ENCODE measurements around the gene AHI1. TPM values are rescaled to one million over a fixed set of nuclear protein-coding genes. Genes with fewer than 3 reads are reported as not detected.

Gene AHI1
- total and polyA plus RNA-seq, 4 donors = 5.2 to 51.7 (median 23.8) TPM

DNA sequence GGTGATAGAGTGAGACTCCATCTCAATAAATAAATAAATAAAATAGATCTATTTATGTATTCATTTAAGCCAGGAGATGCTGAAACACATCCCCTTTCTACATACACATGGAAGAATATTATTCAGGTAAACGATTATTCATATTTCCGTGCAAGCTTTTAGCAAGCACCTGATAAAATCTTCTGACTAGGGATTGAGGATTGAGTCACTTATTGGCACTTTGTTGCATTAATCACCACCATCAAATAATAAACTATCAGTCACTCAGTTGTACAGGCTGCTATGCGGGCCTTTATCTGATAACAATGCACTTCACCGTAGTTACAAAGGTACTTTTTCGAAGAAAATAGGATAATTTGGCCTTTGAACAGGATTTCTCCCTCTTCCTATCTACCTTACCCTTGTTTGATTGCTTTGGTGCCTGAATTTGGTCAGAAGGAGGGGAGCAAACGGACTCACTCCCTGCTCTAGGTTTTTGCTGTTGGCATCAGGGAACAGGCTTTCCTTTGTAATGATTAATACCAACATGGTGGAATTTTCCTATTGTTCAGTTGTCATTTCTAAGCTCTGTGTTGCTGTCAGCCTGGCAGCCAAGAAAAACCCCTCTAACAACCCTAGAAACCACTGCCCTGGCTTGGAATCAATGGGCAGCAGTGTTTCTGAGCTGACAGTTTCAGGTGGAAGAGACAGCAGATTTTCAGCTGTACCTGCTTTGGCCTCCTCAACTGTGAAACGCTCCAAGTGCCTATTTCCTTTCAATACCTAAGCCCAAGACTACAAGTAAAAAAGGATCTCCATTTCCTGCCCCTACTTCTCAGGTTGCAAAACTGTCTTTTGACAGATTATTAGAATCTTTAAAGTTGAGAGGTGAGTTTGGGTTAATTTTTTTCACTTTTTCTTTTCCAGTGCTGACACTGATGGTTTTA lies 253.4 kb downstream of the AHI1 start:
- no peaks in the 10 kb centered on the region for H3K36me3 ChIP-seq (ENCODE audit: control insufficient read depth in 4 of 4, insufficient read depth in 4 of 4, low read length in 4 of 4)
- ATAC-seq (ENCODE audit: insufficient read depth, low FRiP score) = no peak
- H3K9ac ChIP-seq (ENCODE audit: insufficient read depth in 1 of 2, low read length in 2 of 2) = no peak overlapping the region
- no peaks in the 10 kb centered on the region for H3K27me3 ChIP-seq (ENCODE audit: control insufficient read depth in 3 of 3, insufficient read depth in 3 of 3, low read length in 2 of 3)
- no peak for TF ChIP-seq CTCF (IDR thresholded peaks at IDR 0.05; ENCODE audit: control extremely low read depth, extremely low read depth)
- H3K4me1 ChIP-seq (ENCODE audit: control insufficient read depth in 5 of 5, insufficient read depth in 5 of 5, low read length in 5 of 5) = no peaks in the 10 kb centered on the region
- H3K27ac ChIP-seq (ENCODE audit: low read depth in 1 of 2, low read length in 1 of 2) = no peak overlapping the region
- H3K4me3 ChIP-seq = no peak overlapping the region
- 85 to 87% methylated on average over 7 of the region's 7 CpGs for WGBS, 2 donors
- no peak for DNase-seq
- peaks cover 0 to 2% (median 0%) of the 10 kb centered on the region in 4 donors for H3K9me3 ChIP-seq (ENCODE audit: control insufficient read depth in 4 of 4, insufficient read depth in 3 of 4, low read length in 3 of 4)

GRCh38 chr6:135240711-135241110 lies 256.8 kb downstream of the AHI1 start:
- no peaks in the 10 kb centered on the region for H3K4me1 ChIP-seq (ENCODE audit: control insufficient read depth in 5 of 5, insufficient read depth in 5 of 5, low read length in 5 of 5)
- DNase-seq (no peak), ATAC-seq (ENCODE audit: insufficient read depth, low FRiP score) (no peak)
- no peaks in the 10 kb centered on the region for H3K9me3 ChIP-seq (ENCODE audit: control insufficient read depth in 4 of 4, insufficient read depth in 3 of 4, low read length in 3 of 4)
- H3K36me3 ChIP-seq (ENCODE audit: control insufficient read depth in 4 of 4, insufficient read depth in 4 of 4, low read length in 4 of 4) = no peaks in the 10 kb centered on the region
- H3K27ac ChIP-seq (ENCODE audit: low read depth in 1 of 2, low read length in 1 of 2) = no peak overlapping the region
- no peak overlapping the region for H3K9ac ChIP-seq (ENCODE audit: insufficient read depth in 1 of 2, low read length in 2 of 2)
- 94 to 98% methylated on average over 5 of the region's 5 CpGs for WGBS, 2 donors
- no peak for TF ChIP-seq CTCF (IDR thresholded peaks at IDR 0.05; ENCODE audit: control extremely low read depth, extremely low read depth)
- H3K27me3 ChIP-seq (ENCODE audit: control insufficient read depth in 3 of 3, insufficient read depth in 3 of 3, low read length in 2 of 3) = no peaks in the 10 kb centered on the region
- H3K4me3 ChIP-seq = no peak overlapping the region

DNA sequence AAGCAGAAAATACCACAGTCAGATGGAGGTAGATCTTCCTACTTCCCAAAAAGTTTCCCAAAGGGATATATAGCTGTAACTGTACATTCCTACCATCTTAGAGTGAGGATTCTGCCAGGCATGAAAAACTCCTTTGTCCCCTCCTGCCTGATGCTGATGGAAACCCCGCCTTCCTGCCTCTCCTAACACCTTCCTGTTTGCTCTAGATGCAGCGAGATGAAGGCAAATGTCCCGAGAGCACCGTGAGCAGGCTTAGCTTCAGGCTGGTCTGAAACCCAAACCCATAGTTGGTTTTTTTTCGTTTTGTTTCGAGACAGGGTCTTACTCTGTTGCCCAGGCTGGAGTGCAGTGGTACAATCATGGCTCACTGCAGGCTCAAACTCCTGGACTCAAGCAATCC lies 260.8 kb downstream of the AHI1 start:
- Histone ChIP-seq H3K4me3 (no peak overlapping the region), H3K27ac (ENCODE audit: low read depth in 1 of 2, low read length in 1 of 2) (no peak overlapping the region), H3K9me3 (ENCODE audit: control insufficient read depth in 4 of 4, insufficient read depth in 3 of 4, low read length in 3 of 4) (no peaks in the 10 kb centered on the region), H3K4me1 (ENCODE audit: control insufficient read depth in 5 of 5, insufficient read depth in 5 of 5, low read length in 5 of 5) (no peaks in the 10 kb centered on the region), H3K36me3 (ENCODE audit: control insufficient read depth in 4 of 4, insufficient read depth in 4 of 4, low read length in 4 of 4) (no peaks in the 10 kb centered on the region), H3K27me3 (ENCODE audit: control insufficient read depth in 3 of 3, insufficient read depth in 3 of 3, low read length in 2 of 3) (no peaks in the 10 kb centered on the region), H3K9ac (ENCODE audit: insufficient read depth in 1 of 2, low read length in 2 of 2) (no peak overlapping the region)
- WGBS, 2 donors = 51 to 53% methylated on average over 6 of the region's 6 CpGs
- TF ChIP-seq CTCF (IDR thresholded peaks at IDR 0.05; ENCODE audit: control extremely low read depth, extremely low read depth) = no peak
- DNase-seq (no peak), ATAC-seq (ENCODE audit: insufficient read depth, low FRiP score) (no peak)
